DMS 273 (cell line): ENCODE results near the gene GGPS1.
A peak's percentile ranks its signal among the peaks of the same experiment; 100 is the strongest.
"Not testable (repeated sequence)": the region's sequence is repeated elsewhere in the genome, so short reads cannot be mapped to it uniquely, and the experiment has no call there.

Experiments
- DNase-seq: peaks from one replicate; lab custom pipeline; 2025; ENCODE audit not compliant: unreplicated experiment; lab: John Stamatoyannopoulos, UW

GGPS1 gene

DNA sequence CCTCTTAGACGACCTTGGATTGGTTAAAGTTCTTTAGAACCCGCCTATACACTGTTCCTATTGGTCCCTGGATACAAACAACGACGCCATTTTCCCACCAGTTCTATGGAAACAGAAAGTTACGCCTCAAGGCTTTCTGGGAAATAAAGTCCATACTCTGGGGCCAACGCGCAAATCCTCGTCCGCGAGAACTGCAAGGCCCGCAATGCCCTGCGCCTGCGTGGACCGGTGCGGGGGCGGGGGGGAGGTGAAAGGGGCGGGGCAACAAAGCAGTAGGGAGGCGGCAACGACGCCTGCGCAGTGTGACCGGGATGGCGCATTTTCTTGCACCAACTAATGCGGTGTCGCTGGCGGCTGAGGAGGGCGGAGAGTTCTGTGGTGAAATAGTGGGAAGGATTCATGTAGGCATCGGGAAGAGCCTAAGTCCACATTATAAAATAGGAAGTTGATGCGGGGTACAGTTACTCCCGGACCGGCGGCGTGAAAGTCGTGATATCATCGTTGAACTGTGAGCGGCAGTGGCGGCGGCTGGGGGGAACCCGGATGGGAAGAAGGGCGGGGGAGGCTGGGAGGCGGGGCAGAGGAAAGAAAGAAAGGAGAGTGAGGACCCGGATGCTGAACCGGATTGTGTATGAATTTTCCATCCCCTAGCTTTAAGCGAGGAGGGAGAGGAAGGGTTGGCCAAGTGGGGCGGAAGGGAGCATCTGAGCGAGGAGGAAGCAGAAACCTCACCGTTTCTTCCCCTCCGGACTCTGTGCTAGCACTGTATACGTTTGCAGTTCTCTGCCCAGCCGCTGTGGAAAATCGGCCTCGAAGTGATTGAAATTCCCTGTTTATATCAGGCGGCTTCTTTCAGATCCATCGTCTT lies at the start of gene GGPS1:
TSS of gene GGPS1 (plus strand) at position 300 of the 868 bp plus-strand sequence. CDS start 6,695 bp downstream, outside the sequence.
- peak; percentile 100 for DNase-seq

GRCh38 chr1:235278915-235279292 lies 49.5 kb upstream of the GGPS1 start:
- no peak for DNase-seq

- DNase-seq = no peak
These were observed 48.7 kb upstream of the GGPS1 start for GRCh38 chr1:235279694-235280093.

GRCh38 chr1:235280467-235280866 lies 47.9 kb upstream of the GGPS1 start:
- DNase-seq = no peak

- DNase-seq = not testable (repeated sequence)
These were observed 44.7 kb upstream of the GGPS1 start for GRCh38 chr1:235283636-235284035.

- DNase-seq = no peak
These were observed 44.1 kb upstream of the GGPS1 start for GRCh38 chr1:235284231-235284769.

DNA sequence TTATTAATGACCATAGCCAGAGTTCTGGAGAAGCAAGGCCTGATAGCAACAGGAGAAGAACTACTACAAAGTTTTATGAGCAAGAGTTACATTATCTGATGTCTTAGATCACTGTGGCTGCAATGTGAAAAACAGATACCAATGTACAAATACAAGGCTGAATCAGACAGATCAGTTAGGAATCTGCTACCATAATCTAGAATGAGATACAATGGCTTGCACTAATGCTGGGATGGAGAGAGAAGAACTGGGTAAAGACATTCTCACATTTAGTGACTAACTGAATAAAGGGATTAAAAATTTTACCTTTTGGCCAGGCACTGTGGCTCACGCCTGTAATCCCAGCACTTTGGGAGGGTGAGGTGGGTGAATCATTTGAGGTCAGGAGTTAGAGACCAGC lies 41.7 kb upstream of the GGPS1 start:
- no peak for DNase-seq

DNA sequence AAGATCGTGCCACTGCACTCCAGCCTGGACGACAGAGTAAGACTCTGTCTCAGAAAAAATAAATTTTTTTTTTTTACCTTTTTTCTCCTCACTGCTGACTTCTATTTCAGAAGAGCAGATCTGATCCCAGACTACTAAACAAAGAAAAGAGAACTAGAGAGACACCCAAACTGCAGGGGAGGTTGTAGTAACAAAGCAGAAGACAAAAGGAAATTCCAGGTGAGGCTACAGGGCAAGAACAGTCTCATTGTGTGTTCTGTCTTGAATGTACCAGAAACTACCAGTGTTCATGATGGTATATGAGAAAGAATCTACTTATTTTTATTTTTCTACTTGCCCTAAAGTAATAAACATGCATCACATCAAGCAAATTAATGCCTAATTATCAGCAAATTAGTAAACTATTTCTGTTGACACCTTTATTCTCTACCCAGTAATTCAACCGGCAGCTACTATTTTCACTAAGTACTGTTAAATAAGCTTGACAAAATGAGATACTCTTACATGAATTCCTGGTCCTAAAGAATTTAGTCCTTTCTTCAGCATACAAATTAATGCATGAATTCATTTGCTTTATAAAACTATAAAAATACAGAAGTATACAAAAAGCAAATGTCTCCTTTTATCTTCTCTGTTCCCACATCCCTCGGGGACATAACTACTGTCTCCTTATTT lies 41.0 kb upstream of the GGPS1 start:
- DNase-seq = no peak

- no peak for DNase-seq
These were observed 38.3 kb upstream of the GGPS1 start for GRCh38 chr1:235289859-235290739.

DNA sequence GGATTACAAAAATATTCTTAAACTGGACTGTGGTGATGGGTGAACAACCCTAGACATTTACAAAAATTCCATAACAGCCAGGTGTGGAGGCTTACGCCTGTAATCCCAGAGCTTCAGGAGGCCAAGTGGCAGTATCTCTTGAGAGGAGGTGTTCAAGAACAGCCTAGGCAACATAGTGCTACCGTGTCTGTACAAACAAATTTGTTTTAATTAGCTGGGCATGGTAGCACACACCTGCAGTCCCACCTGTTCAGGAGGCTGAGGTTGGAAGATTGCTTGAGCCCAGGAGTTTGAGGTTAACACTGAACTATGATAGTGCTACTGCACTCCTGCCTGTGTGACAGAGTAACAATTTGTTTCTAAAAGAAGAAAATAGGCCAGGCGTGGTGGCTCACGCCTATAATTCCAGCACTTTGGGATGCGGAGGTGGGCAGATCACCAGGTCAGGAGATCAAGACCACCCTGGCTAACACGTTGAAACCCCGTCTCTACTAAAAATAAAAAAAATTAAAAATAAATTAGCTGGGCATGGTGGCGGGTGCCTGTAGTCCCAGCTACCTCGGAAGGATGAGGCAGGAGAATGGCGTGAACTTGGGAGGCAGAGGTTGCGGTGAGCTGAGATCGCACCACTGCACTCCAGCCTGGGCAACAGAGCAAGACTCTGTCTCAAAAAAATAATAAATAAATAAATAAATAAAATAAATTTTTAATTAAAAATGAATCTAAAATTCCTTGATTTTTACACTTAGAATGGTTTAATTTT lies 37.4 kb upstream of the GGPS1 start:
- DNase-seq = no peak

GRCh38 chr1:235291599-235292091 lies 36.7 kb upstream of the GGPS1 start:
- no peak for DNase-seq

- DNase-seq = no peak
These were observed 35.6 kb upstream of the GGPS1 start for GRCh38 chr1:235292790-235293189.

DNA sequence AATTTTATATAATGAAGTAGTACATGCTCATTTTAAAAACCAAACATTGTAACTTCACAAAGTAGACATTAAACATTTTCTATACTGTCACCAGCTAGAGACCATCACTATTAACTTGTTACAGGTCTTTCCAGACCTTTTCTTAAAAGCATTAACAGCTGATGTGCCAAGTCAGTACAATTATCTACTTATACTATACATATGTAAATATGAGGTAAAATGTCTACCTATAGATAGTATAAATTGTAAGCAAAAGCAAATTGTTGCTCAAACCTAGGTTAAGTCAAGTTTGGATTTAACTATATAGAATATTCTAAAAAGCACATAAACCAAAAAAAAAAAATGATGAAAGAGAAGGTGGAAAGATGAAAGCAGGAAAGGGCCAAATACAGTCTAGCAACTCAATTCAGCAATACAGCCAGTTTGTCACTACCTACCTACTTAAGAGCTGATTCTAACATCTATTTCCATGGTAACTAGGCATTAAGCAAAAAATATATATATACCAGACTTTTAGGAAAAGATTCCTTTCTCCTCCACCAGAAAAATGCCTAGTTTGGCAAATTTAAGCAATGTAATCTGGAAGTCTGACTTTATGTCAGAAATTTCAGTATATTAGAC lies 34.9 kb upstream of the GGPS1 start:
- DNase-seq = no peak

GRCh38 chr1:235295902-235296350 lies 32.4 kb upstream of the GGPS1 start:
- no peak for DNase-seq

- no peak for DNase-seq
These were observed 31.6 kb upstream of the GGPS1 start for GRCh38 chr1:235296729-235297128.

- no peak for DNase-seq
These were observed 30.8 kb upstream of the GGPS1 start for GRCh38 chr1:235297579-235297978.

- DNase-seq = peak; percentile 14
These were observed 29.6 kb upstream of the GGPS1 start for GRCh38 chr1:235298758-235299157.

- DNase-seq = no peak
These were observed 29.1 kb upstream of the GGPS1 start for GRCh38 chr1:235299169-235299858.

DNA sequence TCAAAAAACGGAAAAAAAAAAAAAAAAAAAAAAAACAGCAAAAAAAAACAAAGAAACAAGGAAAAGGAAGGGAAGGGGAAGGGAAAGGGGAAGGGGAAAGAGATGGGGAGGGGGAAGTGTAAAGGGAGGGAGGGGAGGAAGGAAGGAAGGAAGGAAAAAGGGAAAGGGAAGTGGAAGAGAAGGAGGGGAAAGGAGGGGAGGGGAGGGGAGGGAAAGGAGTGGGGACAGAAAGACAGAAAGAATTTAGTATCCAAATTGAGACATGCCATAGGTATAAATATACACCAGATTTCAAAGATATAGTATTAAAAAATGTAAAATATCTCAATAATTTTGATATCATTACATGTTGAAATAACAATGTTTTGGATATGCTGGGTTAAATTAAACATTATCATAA lies 26.2 kb upstream of the GGPS1 start:
- DNase-seq = no peak
